Femur (tissue), 1 donor: Measurements from ENCODE around the gene EYA3.

ENCODE experiments used
- DNase-seq: peaks from one replicate; pipeline ENCODE4 v3.0.0-alpha.2; 2017

EYA3 gene

GRCh38 chr1:27935721-27936120, 152.7 kb downstream of the EYA3 start:
- no peak for DNase-seq

GRCh38 chr1:27934818-27935549, 153.4 kb downstream of the EYA3 start, which contains the start of gene SMPDL3B:
Gene SMPDL3B (plus strand): TSS chr1:27935000. CDS start chr1:27935184, 184 bp downstream.
- no peak for DNase-seq

DNA sequence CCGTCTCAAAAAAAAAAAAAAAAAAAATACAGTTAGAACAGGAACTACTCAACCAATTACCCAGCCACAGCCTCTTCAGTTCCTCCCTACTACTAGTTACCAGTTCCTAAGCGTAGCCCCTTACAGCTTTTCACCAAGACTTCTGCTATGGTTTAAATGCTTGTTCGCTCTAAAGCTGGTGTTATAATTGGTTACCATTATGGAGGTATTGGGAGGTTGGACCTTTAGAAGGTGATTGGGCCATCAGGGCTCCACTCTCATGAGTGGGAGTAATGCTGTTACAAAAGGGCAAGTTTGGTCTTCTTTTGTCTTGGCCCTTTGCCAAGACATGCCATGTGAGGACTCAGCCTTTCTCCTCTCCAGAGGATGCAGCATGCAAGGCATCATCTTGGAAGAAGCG, 156.7 kb downstream of the EYA3 start:
- no peak for DNase-seq

DNA sequence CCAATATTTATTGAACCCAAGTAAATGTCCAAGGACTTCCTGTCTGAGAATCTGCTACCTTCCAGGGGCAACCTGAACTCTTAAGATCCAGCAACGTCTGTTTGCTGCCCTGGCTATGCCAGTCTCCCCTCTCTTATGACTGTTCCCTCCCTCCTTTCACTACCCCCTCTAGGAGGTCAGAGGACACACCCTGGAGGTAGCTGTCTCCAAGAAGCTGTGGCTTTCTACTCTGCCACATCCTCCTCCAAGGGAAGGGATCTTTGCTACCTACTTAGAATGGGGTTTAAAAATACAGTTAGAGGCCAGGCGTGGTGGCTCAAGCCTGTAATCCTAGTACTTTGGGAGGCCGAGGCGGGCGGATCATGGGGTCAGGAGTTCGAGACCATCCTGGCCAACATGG, 157.2 kb downstream of the EYA3 start:
- DNase-seq: no peak

GRCh38 chr1:27928216-27928954, 160.0 kb downstream of the EYA3 start:
- DNase-seq: no peak

DNA sequence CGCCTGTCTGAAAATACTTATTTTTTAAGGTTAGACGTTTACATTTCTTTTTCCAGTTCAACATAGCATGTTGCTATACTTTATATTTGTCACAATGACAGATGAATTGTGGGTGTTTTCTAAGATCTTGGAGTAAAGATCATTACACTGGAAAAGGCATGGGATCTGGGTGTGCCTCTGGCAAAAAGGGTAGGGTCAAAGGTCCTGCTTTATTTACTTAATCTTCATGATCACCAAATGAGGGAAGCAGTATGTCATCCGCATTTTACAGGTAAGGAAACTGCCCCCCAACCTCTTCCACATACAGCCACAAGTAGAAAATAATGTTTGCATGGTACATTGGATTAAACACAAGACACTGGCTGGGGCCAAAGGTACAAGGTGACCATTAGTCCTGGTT, 166.1 kb downstream of the EYA3 start:
- DNase-seq: no peak
